HG03045 (cell line): ENCODE data around the gene PRR5L.
"Not testable (repeated sequence)": the region's sequence is repeated elsewhere in the genome, so short reads cannot be mapped to it uniquely, and the experiment has no call there.

Experiments used
- ATAC-seq: cut with Tn5 transposase; IDR thresholded peaks from one replicate; pipeline ENCODE4 v1.9.1; 2021; ENCODE audit warnings: mild to moderate bottlenecking, moderate library complexity; ENCODE audit not compliant: unreplicated experiment

PRR5L gene

DNA sequence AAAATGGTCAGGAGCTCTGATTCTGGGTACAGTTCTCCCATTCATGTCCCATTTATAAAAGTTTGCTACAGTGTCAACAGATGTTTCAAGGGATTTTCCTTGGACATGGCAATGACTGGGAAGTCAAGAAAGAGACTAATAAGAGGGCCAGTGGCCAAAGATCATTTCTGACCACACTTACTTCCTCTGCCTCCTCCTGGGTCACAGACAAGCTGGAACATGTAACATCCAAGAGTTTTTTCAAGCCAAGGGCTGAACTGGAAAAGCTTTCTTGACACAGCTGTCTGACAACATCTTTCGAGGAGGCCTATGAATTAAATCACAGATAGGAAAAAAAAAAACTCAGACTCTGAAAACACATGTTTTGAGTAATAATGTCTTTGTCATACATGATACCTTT is 15.6 kb upstream of the PRR5L start:
- ATAC-seq = no peak

DNA sequence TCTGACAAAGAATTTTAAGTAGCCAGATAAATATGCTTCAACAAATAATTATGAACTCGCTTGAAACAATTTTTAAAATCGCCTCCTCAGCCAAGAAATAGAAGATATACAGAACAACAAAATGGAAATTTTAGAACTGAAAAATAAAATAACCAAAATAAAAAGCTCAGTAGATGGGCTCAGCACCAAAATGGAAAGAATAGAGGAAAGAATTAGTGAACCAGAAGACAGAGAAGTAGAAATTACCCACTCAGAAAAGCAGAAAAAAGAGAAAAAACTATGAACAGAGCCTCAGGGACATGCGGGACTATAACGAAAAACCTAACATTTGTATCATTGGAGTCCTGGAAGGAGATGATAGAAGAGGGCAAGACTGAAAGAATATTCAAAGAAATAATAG is 14.2 kb upstream of the PRR5L start:
- ATAC-seq = no peak

DNA sequence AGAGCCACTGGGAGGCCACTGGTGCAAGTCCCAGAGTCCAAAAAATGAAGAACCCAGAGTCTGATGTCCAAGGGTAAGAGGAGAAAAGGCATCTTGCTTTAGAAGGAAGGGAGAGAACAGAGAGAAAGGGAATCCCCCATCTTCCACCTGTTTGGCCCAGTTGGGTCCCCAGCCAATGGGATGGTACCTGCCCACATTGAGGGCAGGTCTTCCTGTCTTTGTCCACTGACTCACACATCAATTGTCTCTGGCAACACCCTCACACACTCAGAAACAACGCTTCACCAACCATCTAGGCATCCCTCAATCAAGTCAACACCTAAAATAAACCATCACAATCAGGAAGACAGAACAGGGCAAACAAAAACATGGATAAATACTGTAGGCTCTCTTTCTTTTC is 13.2 kb upstream of the PRR5L start:
- ATAC-seq = no peak

DNA sequence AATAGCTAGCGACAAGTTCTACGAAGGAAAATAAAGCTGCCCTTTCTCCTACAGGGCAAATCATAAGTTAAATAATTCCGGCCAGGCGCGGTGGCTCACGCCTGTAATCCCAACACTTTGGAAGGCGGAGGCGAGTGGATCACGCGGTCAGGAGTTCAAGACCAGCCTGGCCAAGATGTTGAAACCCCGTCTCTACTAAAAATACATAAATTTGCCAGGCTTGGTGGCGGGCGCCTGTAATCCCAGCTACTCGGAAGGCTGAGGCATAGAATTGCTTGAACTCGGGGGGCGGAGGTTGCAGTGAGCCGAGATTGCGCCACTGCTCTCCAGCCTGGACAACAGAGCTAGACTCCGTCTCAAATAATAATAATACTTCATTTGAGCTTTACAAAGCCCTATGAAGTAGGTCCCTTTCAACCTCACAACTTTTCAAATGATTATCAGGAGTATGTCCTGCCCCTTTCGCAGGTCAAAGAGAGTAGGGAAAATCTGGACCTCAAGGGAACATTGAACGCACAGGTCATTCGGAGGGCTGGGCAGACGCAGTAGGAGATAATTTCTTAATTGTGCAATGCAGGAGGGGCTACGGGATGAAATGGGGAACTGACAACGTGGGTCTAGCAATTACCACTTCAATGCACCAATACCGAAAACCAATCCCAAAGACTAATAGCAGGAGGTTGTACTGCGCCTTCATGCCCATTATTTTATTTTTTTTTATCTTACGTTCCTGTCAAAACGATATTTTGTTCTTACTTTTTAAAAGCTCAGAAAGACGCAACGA is 7.5 kb upstream of the PRR5L start:
- ATAC-seq = no peak

DNA sequence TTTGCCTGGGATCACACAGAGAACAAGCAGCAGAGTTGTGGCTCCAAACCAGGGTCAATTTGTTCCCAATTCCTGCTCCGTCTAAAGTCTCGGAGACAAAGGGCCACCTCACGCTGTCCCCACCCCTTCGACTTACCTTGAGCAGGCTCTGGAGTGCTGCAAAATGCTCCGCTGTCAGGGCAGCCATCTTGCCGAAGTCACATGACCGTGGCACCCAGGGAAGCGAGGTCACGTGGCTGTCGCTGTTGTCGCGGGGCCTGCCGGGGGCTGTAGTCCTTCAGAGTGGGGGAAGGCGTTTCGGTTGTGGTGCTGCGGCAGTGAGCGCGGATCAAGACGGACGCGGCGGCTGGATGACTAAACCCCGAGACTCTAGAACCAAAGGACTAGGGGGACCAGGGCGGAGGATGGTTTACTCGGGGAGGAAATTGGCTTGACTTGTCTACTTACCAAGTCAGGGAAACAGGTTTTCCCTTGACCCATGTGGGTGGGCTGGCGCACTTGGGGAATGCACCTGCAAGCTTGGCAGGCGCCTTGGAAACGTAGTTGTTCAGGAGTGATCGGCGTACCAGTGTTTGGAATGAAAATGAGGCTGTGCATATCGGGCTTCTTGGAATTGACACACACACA is 6.7 kb upstream of the PRR5L start, which contains the start of gene COMMD9:
Gene COMMD9, minus strand, starts transcription at position 199 of the 627 bp plus-strand sequence. Its CDS starts 12 bp downstream, at position 187.
- ATAC-seq = peak; percentile 99

DNA sequence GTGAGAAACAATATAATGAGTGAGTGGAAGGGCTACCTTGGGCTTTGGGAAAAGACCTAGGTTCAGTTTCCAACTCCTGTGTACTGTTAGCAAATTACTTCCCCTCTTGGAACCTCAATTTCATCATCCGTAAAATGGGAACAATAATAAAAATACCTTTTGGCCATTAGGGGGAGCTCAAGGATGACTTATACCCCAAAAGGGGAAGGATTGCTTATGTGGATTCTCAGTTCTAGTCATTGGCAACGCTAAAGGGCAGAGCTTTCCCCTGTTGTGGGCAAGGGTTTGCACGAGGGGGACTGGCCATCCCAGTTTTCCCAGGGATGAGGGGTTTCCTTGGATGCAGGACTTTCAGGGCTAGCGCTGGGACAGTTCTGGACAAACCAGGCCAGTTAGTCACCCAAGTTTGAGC is 3.8 kb upstream of the PRR5L start:
- no peak for ATAC-seq

DNA sequence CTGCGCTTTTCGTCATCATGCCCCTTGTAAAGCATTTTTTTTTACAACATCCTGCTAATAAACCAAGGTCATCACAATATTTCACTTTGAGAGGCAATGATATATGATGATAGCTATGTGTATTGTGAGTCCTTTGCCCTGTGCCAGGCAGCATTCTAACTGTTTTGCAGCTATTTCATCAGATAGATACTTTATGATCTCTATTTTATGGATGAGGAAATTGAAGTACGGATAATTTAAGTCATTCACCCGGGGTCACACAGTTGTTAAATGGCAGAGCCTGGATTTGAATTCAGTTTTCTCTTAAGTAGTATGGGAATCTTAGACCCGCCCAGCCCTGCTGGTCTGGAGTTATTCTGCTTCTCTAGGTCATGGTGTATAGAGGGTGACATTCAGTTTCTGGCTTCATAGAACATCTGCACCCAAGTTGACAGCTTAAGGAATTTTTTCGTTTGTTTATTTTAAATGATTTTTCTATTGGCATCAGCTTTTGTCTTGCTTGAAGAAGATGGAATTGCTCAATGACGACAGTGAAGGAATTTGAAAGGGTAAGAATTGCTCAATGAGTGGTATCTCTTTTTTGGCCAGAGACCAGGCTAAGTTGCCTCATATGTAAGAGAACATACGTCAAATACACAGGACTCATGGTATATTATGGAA is 926 bp downstream of the PRR5L start:
- no peak for ATAC-seq

DNA sequence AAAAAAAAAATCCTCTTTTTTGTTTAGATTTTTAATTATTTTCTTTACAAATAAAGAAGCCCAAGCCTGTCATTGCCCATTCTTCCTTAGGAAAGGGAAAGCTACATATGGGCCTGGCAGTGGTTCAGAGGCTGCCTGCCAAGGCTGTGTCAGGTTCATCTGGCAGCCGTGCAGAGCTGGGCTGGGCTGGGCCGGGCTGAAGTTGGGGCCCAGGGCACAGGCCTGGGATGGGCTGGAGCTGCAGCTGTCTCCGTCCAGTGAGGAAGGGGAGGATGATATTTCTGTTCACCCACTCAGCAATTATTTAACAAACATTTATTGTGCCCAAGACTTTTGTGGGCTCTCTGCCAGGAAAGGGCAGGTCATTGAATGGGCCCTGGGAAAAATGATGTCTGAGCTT is 4.6 kb downstream of the PRR5L start:
- no peak for ATAC-seq

DNA sequence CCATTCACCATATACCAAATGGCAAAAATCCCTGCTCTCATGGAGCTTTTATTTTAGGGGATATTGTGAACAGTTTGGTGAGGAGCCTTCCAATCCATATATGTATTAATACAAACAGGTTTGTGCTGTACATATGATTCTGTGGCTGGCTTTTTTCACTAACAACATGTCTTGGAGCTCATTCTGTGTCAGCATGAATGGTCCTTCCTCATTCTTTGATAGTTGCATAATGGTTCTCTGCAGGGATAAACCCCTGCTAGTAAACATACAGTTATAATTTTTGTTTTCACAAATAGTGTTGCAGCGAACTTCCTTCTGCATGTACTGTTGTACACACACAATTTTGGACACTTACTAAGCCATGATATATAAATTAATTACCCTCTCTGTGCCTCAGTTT is 8.3 kb downstream of the PRR5L start:
- ATAC-seq = no peak

DNA sequence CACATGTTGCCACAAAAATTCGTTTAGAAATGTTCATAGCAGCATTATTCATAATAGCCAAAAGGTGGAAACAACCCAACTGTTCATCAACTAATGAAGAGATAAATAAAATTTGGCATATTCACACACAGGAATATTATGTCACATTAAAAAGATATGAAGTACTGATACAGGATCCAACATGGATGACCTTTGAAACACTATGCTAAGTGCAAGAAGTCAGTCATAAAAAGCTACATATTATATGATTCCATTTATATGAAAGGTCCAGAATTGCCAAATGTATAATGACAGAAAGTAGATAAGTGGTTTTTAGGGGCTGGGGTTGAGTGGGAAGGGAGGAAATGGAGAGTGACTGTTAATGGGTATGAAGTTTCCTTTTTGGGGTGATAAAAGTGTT is 9.0 kb downstream of the PRR5L start:
- ATAC-seq = no peak

DNA sequence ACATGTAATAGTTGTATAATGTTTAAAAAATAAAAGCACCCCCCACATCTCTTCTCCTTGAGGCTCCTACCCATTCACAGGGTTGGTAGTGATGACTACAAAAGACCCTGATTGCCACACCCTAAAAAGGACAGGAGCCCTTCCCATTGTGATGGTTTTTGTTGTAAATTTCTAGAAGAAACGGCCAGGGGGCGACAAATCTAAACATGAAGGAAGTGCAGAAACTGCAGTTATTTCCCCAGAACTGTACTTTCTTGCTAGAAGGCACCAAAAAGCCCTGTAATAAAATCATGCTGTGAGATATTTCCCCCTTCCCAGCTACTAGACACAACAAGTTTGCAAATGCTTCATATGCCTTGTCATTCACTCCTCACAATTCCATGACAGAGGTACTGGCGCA is 10.8 kb downstream of the PRR5L start:
- ATAC-seq = no peak

DNA sequence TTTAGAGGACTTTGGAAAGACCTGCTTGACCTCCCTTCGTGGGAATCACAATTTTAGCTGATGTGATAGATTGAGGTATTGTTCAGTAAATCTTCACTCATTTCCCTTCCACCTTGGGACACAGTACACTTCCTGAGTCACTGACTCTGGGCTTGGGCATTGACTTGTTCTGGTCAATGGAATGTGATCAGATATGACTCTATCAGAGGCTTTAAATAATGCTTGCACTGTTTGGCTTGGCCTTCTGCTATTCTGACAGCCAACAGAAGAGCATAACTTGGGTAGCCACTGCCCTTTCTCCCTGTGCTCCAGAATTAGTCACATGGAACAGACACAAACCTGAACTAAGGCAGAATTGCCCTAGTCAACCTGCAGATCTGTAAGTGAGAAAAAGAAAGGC is 12.5 kb downstream of the PRR5L start:
- ATAC-seq = no peak

DNA sequence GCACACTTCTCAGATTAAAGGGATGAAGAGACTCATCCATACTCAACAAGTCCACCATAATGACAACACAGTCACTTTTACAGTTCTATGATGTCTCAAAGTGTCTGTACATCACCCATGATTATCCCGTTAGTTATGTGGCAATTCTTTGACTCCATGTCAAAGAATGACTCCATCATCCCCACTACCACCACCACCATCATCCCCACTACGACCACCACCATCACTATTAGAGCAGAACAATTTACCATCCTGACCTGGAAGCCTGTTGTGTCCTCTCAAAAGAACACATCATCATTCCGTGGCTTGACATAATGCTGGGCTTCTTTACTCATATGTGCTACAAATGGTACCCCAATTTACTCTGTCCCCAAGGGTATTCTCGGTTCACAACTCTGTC is 13.7 kb downstream of the PRR5L start:
- ATAC-seq = no peak

DNA sequence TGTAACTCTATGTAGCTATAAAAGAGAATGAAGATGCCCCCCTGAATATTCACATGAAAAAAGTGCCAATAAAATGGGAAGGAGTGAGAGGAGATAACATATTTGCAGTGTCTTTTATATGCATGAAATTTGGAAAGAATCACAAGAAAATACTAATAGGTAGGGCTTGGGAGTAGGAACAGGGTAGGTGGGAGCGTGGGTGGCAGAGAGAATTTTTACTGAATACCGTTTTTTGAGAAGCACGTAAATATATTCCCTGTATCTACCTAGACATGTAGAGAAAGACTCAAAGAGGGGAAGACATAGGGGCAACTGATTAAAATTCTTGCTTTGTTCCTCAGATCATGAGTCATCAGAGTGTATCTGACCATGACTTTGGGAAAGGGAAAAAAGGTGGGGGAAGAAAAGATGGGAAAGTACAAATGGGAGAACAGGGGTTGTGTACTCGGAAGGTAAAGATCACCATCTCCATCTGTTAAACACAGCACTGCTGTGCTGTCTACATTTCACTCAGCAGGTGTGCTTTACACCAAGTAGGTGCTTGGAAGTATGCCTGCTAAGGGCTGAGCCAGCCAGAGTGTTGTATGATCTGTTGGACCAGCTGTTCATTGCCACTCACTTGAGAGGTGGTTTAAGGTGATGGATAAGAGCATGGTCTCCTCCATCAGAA is 16.0 kb downstream of the PRR5L start:
- ATAC-seq = no peak

DNA sequence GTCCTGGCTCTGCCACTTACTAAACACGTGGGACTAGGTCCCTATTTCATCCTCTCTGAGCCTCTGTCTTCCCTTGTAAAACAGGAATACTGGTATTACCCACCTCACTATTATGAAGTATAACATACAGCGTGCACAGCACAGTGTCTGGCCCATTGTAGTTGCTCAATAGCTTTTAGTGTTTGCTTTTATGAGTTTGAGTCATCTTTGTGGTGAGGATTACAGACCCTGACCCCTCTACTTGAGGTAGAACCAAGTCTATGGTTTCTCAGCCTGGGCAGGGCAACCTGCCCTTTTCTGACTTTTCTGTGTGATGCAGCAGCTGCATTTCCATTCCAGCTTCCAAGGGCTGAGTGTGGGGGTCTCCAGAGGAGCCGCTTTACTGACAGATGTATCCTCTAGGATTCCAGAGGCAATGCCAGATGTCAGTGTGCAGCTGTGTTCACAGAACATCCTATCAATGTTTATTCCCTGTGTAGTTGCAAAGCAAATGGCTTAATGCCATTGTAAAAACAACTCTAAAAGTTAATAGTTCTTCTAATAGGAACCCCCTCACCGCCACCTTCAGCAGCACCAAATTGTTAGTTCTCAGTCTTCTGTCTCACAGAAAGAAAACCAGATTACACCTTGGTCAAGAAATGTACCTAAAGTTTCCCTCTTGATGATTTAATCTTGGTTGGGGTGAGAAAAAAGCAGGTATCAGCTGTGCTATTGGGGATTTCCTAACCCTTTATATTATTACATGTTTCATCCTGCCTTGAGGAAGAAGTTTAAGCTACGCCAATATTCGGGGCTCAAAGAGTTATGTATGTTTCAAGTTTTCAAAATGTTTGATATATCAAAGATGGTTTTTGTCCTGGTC is 16.8 kb downstream of the PRR5L start:
- ATAC-seq = no peak

DNA sequence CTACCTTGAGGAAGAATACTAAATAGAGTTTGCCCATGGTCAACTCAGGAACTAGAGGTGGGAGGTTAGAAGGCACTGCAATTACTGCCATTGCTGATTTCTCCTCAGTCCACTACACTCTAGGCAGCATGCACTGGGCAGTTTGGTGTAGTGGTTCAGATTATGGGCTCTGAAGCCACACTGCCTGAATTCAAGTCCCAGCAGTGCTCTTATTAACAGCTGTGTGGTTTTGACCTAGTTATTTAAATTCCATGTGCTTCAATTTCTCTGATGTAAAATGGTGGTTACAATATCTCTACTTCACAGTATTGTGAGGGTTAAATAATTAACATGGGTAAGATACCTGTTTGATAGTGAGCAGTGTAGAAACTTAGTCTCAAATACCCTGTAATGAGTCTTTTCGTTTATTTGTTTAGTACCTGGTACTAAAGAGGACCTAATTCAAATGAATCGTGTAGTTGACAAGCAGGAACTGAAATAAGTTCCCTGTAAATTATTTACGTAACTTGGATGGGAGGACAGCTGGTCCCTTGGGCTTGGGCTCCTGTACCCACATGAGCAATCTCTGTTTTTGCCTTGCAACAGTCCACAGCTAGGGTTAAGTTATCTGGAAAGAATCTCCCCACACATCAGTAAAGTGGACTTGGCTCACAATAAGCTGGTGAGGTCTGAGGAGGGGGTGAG is 17.8 kb downstream of the PRR5L start:
- ATAC-seq = no peak

DNA sequence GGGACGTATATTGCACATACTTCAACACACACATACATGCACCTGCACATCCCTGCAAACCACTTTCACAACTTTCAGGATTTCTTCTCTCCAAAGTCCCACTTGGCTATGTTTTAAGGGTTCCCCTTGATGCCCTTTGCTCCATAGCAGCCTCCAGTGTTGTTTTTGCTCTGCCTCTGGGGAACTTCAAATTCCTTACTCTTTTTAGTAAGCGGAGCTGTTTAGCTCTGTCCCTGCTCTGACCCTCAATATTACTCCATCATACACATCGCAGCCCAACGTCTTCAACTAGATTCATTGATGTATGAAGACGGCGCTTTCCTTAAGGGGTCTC is 18.3 kb downstream of the PRR5L start:
- no peak for ATAC-seq

DNA sequence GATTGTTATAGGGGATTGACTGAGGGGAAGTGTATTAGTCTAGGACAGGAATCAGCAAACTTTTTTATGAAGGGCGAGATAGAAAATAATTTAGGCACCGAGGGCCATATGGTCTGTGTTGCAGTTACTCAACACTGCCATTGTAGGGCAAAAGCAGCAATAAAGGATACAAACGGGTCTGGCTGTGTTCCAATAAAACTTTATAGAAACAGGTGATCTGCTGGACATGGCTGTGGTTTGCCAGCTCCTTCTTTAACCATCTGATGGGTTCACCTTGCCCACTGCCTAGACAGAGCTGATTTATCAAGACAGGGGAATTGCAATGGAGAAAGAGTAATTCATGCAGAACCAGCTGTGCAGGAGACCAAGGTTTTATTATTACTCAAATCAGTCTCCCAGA is 20.0 kb downstream of the PRR5L start:
- no peak for ATAC-seq

DNA sequence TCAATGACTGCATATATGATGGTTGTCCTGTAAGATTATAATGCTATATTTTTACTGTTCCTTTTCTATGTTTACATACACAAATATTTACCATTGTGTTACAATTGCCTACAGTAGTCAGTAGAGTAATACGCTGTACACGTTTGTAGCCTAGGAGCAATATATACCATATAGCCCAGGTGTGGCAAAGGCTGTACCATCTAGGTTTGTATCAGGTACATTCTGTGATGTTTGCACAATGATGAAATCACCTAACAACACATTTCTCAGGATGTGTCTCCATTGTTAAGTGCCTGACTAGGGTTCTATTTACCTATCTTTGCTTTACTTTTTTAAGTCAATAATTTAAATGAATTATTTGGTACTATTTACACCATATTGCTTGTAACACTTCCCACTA is 21.9 kb downstream of the PRR5L start:
- no peak for ATAC-seq

DNA sequence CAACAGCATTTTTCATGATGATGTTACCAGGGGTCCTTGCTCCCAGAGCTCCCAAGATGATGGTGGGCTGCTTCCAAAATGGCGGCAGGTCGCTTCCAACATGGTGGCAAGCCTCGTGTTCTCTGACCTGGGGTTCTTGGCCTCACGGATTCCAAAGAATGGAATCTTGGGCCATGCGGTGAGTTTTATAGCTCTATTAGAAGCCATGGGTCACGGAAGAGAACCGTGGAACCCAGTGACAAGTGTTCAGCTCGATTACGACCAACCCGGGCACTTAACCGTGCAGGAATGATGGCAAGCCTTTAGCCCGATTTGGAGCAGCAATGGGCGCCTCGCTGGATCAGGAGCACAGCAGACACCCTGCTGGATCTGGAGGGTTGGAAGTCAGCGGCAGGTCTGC is 28.9 kb downstream of the PRR5L start:
- not testable (repeated sequence) for ATAC-seq
